H1 (cell line): ENCODE results near the gene DDC. TPM values are rescaled to one million over a fixed set of nuclear protein-coding genes. Genes with fewer than 3 reads are reported as not detected.

ENCODE experiments used
- JUND ChIP-seq: IDR thresholded peaks from 2 replicates; pipeline ENCODE4 v1.6.1; 2011; ENCODE audit warnings: mild to moderate bottlenecking, improper control_type of control experiment, low read length
- KDM5A ChIP-seq: fragments of 200-600 bp; IDR thresholded peaks from 2 replicates; pipeline ENCODE4 v1.7.1; 2012; ENCODE audit warnings: mild to moderate bottlenecking, low read length, inconsistent platforms, mixed read lengths
- polyA plus RNA-seq, 7 experiments: library from polyadenylated mRNA; depleted of rRNA in 3 of 7; stranded (reverse) in 5 of 7; unstranded in 2 of 7; fragments of >200 nt in 5 of 7; fragments of 200-250 nt in 2 of 7; gene quantifications; 1 replicate in 5 of 7; 2 replicates in 1 of 7; 4 replicates in 1 of 7; pipeline versions ENCODE4 v1.2.1 to v1.2.3, GENCODE V29; 2011 to 2013; ENCODE audit warnings: missing spikeins in 2 of 7, mixed read lengths in 2 of 7
- total RNA-seq: library from RNA; stranded (reverse); fragmentation: NEBNext Ultra II Directional; extraction: Animal tissue kit (Norgen Biotek cat#: 25700); gene quantifications from 2 replicates; pipeline ENCODE4 v1.2.1, GENCODE V29; 2021

Gene DDC
- total and polyA plus RNA-seq, 2 of the 8 experiments (the other 6 are each of a cell fraction or from before 2014, with no cell fraction given), result 0.05 TPM; not detected in 1

DNA sequence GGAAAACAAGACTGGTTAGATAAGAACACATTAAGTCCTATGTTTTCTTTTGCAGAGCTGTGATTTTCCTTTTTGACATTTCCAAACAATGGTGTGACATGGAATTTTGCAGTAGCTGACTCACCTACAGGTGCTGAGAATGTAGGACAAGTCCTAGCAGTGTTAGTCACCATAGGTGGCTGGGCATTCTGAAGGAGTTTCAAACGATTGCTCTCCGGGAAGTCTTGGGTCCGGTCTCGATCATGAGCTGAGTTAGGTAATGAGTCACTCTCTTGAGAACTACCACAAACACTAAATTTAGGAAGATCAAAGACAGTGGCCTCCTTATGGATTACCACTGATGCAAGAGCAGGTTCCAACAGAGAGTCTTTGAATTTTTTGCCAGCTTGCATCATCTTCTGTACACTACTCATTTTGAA is 118.7 kb downstream of the DDC start (continued):
- TF ChIP-seq KDM5A (no peak), JUND (no peak)
- TF ChIP-seq, all 59 proteins: peak for 0
